GM08714 (cell line): Measurements from ENCODE around the gene BEND3.
"Not testable (repeated sequence)": the region's sequence is repeated elsewhere in the genome, so short reads cannot be mapped to it uniquely, and the experiment has no call there.

Experiments used
- H3K4me3 ChIP-seq: fragments of 200-500 bp; sonication (Bioruptor generic); 2 replicates; pipeline ENCODE4 v1.5.1; 2014; ENCODE audit warnings: mild to moderate bottlenecking, low read length, inconsistent platforms
- ZNF274 ChIP-seq: IDR thresholded peaks from 2 replicates; pipeline ENCODE4 v1.6.1; 2012; ENCODE audit warnings: mild to moderate bottlenecking, low read depth, low read length

Gene BEND3

GRCh38 chr6:107114926-107115694 lies at the start of gene BEND3:
Gene BEND3, minus strand, starts transcription at chr6:107115515. Its CDS starts 16,230 bp downstream, at chr6:107099285.
- TF ChIP-seq ZNF274: no peak
- H3K4me3 ChIP-seq: peak within 1 kb of the TSS; percentile 81

DNA sequence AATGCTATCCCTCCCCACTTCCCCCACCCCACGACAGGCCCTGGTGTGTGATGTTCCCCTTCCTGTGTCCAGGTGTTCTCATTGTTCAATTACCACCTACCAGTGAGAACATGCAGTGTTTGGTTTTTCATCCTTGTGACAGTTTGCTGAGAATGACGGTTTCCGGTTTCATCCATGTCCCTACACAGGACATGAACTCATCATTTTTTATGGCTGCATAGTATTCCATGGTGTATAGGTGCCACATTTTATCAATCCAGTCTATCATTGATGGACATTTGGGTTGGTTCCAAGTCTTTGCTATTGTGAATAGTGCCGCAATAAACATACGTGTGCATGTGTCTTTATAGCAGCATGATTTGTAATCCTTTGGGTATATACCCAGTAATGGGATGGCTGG lies 49.0 kb upstream of the BEND3 start:
- H3K4me3 ChIP-seq: not testable (repeated sequence)

GRCh38 chr6:107161521-107161920 lies 46.2 kb upstream of the BEND3 start:
- TF ChIP-seq ZNF274: no peak
- H3K4me3 ChIP-seq: no peak overlapping the region

DNA sequence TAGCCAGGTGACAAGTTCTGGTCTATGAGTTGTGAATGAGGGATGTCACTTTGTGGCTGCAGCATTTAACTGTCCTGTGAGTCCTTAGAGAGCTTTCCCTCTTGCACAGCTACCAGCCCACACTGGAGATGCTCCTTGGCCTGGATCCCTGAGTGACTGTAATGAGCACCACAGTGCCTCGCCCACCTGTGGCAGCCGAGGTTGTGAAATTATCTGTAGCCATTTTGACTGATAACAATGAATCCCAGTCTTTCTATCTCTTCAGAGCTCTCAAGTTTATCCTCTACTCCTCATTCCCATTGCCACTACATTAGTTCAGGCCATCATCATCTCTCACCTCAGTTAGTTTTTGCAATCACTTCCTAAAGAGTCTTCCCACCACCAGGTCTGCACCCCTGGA lies 41.3 kb upstream of the BEND3 start:
- TF ChIP-seq ZNF274: no peak
- no peak overlapping the region for H3K4me3 ChIP-seq

GRCh38 chr6:107154801-107155160 lies 39.5 kb upstream of the BEND3 start:
- H3K4me3 ChIP-seq: no peak overlapping the region
- no peak for TF ChIP-seq ZNF274

GRCh38 chr6:107154131-107154800 lies 39.0 kb upstream of the BEND3 start:
- no peak overlapping the region for H3K4me3 ChIP-seq
- TF ChIP-seq ZNF274: no peak

DNA sequence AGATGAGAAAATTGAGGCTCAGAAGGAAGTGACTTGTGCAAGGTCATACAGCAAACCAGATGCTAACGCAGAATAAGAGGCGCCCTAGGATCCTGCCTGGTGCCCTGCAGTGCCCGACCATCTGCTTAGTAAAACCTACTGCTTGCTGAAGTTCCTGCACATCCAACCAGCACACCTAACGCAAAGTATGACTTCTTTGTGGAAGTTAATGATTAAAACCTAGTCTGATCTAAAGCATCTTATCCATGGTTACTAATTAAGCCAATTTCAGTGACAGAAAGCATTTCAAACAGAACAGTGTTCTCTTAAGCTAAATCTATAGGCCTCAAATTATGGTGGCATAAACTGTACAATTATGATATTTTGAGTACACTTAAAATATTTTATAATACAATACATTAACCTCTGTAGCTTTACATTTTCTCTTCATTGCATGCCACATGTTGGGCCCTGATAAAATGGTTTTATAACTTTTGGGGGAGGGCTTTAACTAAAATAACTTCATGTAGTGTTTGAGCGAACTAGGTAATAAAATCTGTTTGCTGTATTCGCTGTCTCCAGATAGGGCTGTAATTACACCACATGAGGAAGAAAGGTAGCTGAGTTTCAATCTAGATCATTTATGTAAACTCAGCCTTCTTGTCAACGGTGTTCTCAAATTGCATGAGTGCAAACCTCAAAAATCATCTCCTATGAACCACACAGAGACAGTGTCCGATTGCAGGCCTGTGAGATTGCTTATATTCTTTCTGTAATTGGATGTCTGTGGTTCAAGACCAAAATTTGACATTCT lies 37.5 kb upstream of the BEND3 start:
- TF ChIP-seq ZNF274: no peak
- no peak overlapping the region for H3K4me3 ChIP-seq

DNA sequence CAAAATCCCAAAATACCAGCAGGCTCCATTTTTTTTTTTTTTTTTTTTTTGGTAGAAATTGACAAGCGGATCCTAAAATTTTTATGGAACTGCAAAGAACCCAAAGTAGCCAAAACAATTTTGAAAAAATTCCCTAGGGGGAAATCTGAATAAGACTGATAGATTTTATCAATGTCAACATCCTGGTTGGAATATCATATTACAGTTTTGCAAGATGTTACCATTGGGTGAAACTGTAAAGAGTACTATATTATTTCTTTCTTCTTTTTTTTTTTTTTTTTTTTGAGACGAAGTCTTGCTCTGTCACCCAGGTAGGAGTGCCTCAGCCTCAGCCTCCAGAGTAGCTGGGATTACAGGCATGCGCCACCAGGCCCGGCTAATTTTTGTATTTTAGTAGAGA lies 29.4 kb upstream of the BEND3 start:
- no peak overlapping the region for H3K4me3 ChIP-seq

GRCh38 chr6:107144014-107144413 lies 28.7 kb upstream of the BEND3 start:
- no peak overlapping the region for H3K4me3 ChIP-seq

More for the DNA sequence above, 29.4 kb upstream of the BEND3 start:
- TF ChIP-seq ZNF274: no peak

GRCh38 chr6:107140581-107140980 lies 25.3 kb upstream of the BEND3 start:
- no peak for TF ChIP-seq ZNF274
- H3K4me3 ChIP-seq: no peak overlapping the region

More at GRCh38 chr6:107144014-107144413, 28.7 kb upstream of the BEND3 start:
- TF ChIP-seq ZNF274: no peak

- H3K4me3 ChIP-seq: not testable (repeated sequence)
These were observed 21.0 kb upstream of the BEND3 start for GRCh38 chr6:107136324-107136723.

DNA sequence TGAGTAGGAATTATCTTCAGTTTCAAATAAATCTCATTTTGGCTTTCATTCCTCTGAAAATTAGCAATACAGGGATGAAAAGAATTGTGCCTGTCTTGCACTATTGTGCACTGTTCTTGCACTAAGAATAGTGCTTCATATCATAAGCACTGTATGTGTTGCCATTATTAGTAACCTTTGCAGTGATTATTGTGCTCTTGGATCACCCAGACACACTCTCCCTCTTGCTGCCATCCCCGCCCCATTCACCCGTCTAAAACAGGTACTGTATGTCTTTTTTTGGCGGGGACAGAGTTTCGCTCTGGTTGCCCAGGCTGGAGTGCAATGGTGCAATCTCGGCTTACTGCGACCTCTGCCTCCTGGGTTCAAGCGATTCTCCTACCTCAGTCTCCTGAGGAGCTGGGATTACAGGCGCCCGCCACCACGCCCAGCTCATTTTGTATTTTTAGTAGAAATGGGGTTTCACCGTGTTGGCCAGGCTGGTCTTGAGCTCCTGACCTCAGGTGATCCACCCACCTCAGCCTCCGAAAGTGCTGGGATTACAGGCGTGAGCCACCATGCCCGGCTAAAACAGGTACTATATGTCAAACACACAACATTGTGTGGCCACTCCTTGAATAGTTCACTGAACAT lies 19.8 kb upstream of the BEND3 start:
- H3K4me3 ChIP-seq: not testable (repeated sequence)

DNA sequence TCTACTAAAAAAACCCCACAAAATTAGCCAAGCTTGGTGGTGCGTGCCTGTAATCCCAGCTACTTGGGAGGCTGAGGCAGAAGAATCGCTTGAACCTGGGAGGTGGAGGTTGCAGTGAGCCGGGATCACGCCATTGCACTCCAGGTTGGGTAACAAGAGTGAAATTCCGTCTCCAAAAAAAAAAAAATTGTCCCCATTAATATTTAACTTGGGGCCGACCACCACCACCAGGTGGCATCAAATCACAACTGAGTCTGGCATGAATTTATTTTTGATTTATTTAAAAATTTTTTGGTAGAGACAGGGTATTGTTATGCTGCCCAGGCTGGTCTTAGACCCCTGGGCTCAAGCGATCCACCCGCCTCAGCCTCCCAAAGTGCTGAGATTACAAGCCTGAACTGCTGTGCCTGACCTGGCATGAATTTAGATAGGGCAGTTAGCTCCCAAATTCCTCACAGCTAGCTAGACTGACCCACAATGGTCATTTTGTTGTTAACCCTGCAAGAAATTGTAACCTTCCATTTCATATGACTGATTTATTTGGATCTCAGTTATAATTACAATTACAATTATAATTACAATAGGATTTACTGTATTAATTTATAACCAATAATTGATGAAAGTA lies 17.1 kb upstream of the BEND3 start:
- no peak for TF ChIP-seq ZNF274
- no peak overlapping the region for H3K4me3 ChIP-seq

DNA sequence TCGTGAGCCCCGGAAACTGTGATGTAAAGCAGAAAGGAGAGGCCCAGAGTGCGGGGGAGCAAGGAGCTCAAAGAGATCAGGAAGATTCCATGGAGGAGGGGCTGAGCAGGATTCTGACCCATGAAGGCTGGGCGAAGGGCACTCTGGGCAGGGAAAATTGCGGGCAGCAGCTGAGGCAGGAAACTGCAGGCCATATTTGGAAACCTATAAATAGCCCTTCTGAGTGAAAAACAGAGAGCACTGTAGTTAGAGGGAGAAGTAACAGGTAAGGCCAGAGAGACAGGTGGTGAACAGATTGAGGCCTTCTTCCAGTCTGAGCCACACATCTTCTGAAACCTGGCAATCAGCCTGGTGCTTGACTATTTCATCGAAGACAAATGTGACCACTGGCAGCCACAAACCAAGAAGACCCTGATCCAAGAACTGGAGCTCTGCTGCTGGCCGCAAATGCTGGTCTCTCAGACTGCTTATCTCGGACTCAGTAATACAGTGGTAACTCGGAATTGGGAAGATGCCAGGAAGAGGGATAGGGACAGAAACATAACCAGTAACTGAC lies 14.1 kb upstream of the BEND3 start:
- no peak for TF ChIP-seq ZNF274
- no peak overlapping the region for H3K4me3 ChIP-seq
